A673 (cell line): ENCODE results near the gene BMP2K. TPM values are rescaled to one million over a fixed set of nuclear protein-coding genes. Genes with fewer than 3 reads are reported as not detected.

ENCODE experiments used
- BruUV-seq: library from RNA; stranded (reverse); fragments of 400-500 nt; replicated peaks from 2 replicates; lab custom pipeline; 2021; lab: Mats Ljungman, UMichigan
- CTCF ChIA-PET: fragments of 300-600 bp; sonication (Branson Sonifier 250); formaldehyde crosslinking; loops from one replicate; lab custom pipeline; 2022; ENCODE audit warnings: antibody characterized with exemption; lab: Charles Lee
- POLR2A ChIA-PET: fragments of 300-600 bp; sonication (Branson Sonifier 250); formaldehyde crosslinking; loops from one replicate; lab custom pipeline; 2022; ENCODE audit warnings: antibody characterized with exemption; ENCODE audit not compliant: low non-redundant PET; lab: Charles Lee
- DNase-seq: peaks from one replicate; pipeline ENCODE4 v3.0.0-alpha.2; 2015; ENCODE audit warnings: low spot score
- H3K27ac ChIP-seq: fragments of 200-600 bp; sonication (generic); 2 replicates; pipeline ENCODE4 v1.5.1; 2016; ENCODE audit warnings: mixed run types, low read depth, mild to moderate bottlenecking, mixed read lengths, antibody characterized with exemption, low read length; ENCODE audit not compliant: poor library complexity, severe bottlenecking
- H3K27me3 ChIP-seq: fragments of 200-600 bp; sonication (generic); replicated peaks from 2 replicates; pipeline ENCODE4 v1.6.1; 2017; ENCODE audit warnings: mixed run types, low read depth, mild to moderate bottlenecking, mixed read lengths, antibody characterized with exemption, low read length; ENCODE audit not compliant: insufficient read depth, poor library complexity
- H3K36me3 ChIP-seq: fragments of 200-600 bp; sonication (generic); 2 replicates; pipeline ENCODE4 v1.6.1; 2016; ENCODE audit warnings: mixed run types, mild to moderate bottlenecking, mixed read lengths, antibody characterized with exemption, low read length; ENCODE audit not compliant: insufficient read depth, poor library complexity, severe bottlenecking
- H3K4me1 ChIP-seq: fragments of 200-600 bp; sonication (generic); 2 replicates; pipeline ENCODE4 v1.6.1; 2017; ENCODE audit warnings: mixed run types, mild to moderate bottlenecking, mixed read lengths, antibody characterized with exemption, low read length; ENCODE audit not compliant: insufficient read depth, poor library complexity, severe bottlenecking
- H3K4me3 ChIP-seq: fragments of 200-600 bp; sonication (generic); 2 replicates; pipeline ENCODE4 v1.5.1; 2016; ENCODE audit warnings: low read depth, mixed run types, mild to moderate bottlenecking, mixed read lengths, low read length; ENCODE audit not compliant: poor library complexity, severe bottlenecking
- H3K9me3 ChIP-seq: fragments of 200-600 bp; sonication (generic); 2 replicates; pipeline ENCODE4 v1.6.1; 2016; ENCODE audit warnings: mixed run types, low read depth, mild to moderate bottlenecking, mixed read lengths, antibody characterized with exemption, low read length; ENCODE audit not compliant: poor library complexity, severe bottlenecking
- EZH2 ChIP-seq: fragments of 200-600 bp; sonication (generic); IDR thresholded peaks from 2 replicates; pipeline ENCODE4 v1.6.1; 2017; ENCODE audit warnings: borderline replicate concordance, low read depth, mild to moderate bottlenecking, mixed read lengths, antibody characterized with exemption, low read length; ENCODE audit not compliant: poor library complexity, severe bottlenecking
- intact Hi-C: fragments of 100-400 bp; cut with micrococcal nuclease; formaldehyde crosslinking; loops from one replicate; pipeline ENCODE4 v1.10.0; 2022; ENCODE audit not compliant: unreplicated experiment
- total RNA-seq: library from RNA; stranded (reverse); gene quantifications from 2 replicates; pipeline ENCODE4 v1.2.3, GENCODE V29; 2021
- TF ChIP-seq, protein P1 (sequence below): fragments of 300-800, 200-600 bp; sonication (generic); conservative IDR thresholded peaks from 2 replicates; pipeline ENCODE4 v1.5.1; 2017; ENCODE audit warnings: low read depth, mild to moderate bottlenecking, antibody characterized with exemption, low read length, moderate library complexity, mixed read lengths

Gene BMP2K
- total RNA-seq, 1 experiment from 2014 or later: 14.3 TPM

DNA sequence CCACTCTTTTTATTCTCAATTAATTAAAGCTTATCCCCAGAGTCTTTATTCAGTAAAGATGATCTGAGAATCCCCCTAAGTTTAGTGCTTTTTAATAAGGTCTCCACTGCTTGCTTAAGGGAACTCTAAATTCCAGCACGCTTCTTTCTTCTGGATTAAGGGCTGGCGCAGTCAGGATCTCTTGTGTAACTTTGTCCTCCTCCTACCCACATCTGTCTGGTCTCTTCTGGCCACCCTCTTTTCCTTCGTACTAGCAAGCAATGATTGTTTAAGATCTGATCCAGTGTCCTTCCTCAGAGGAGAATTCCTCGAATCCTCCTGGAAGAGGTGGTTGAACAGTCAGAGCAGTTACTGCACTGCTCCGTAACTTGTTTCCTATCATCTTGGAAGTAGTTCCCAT is 177.1 kb downstream of the BMP2K start:
- TF ChIP-seq, protein P1, sequence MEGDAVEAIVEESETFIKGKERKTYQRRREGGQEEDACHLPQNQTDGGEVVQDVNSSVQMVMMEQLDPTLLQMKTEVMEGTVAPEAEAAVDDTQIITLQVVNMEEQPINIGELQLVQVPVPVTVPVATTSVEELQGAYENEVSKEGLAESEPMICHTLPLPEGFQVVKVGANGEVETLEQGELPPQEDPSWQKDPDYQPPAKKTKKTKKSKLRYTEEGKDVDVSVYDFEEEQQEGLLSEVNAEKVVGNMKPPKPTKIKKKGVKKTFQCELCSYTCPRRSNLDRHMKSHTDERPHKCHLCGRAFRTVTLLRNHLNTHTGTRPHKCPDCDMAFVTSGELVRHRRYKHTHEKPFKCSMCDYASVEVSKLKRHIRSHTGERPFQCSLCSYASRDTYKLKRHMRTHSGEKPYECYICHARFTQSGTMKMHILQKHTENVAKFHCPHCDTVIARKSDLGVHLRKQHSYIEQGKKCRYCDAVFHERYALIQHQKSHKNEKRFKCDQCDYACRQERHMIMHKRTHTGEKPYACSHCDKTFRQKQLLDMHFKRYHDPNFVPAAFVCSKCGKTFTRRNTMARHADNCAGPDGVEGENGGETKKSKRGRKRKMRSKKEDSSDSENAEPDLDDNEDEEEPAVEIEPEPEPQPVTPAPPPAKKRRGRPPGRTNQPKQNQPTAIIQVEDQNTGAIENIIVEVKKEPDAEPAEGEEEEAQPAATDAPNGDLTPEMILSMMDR: no peak
- no peak for TF ChIP-seq EZH2
- POLR2A ChIA-PET: no interaction called here
- H3K4me1 ChIP-seq: no peaks in the 10 kb centered on the region
- no peak for DNase-seq
- CTCF ChIA-PET: no interaction called here
- no peaks in the 10 kb centered on the region for H3K27me3 ChIP-seq
- H3K36me3 ChIP-seq: no peaks in the 10 kb centered on the region
- H3K27ac ChIP-seq: no peak overlapping the region
- no peak overlapping the region for H3K4me3 ChIP-seq
- no peaks in the 10 kb centered on the region for H3K9me3 ChIP-seq
- no TSS peak for BruUV-seq
- intact Hi-C loops: loop anchor here (5.0 kb wide), 2 partner anchors 624 to 1264 kb away; no protein-coding TSS in a partner anchor

DNA sequence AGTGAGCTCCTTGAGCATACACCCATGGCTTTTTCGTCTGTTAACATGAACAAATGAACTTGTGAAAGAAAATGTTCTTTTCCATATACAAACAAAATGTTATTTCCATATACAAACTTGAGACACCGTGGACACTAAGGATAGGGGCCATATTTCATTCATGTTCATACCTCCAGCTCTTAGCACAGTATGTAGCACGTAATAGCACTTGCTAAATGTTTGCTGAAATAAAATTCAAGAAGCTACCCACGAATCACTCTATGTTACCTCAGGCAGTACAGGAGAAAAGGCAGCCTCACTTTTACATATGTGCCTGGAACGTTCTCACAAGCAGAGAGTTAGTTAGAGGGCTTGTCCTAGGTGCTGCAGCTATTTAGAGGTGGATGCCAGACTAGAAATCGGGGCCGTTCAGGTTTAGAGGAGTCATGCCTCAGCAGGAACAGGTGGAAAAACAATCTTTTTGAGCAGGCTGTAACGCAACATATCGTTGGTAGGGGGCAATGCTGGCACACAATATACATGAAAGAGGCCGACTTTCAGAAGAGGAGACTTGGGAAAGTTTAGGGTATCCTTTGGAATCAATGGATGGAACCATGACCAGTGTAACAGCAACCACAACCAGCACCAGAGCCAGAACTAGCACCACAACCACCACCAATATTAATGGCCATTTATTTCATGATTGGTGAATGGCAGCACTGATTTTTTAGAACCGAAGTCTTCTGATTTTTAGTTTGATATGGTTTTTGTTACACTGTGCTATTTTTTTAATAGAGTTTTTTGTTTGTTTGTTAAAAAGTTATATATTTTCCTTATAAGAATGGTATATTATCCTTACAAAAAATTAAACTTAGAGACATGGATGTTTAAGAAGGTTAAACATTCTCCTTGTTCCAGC is 177.9 kb downstream of the BMP2K start:
- intact Hi-C loops: loop anchor here (5.0 kb wide), 2 partner anchors 623 to 1263 kb away; no protein-coding TSS in a partner anchor
- H3K27me3 ChIP-seq: no peaks in the 10 kb centered on the region
- H3K27ac ChIP-seq: no peak overlapping the region
- POLR2A ChIA-PET: no interaction called here
- DNase-seq: peak; percentile 21
- no TSS peak for BruUV-seq
- H3K9me3 ChIP-seq: no peaks in the 10 kb centered on the region
- no peaks in the 10 kb centered on the region for H3K36me3 ChIP-seq
- TF ChIP-seq, protein P1: peak; percentile 47
- no peak for TF ChIP-seq EZH2
- H3K4me3 ChIP-seq: no peak overlapping the region
- CTCF ChIA-PET: no interaction called here
- no peaks in the 10 kb centered on the region for H3K4me1 ChIP-seq

DNA sequence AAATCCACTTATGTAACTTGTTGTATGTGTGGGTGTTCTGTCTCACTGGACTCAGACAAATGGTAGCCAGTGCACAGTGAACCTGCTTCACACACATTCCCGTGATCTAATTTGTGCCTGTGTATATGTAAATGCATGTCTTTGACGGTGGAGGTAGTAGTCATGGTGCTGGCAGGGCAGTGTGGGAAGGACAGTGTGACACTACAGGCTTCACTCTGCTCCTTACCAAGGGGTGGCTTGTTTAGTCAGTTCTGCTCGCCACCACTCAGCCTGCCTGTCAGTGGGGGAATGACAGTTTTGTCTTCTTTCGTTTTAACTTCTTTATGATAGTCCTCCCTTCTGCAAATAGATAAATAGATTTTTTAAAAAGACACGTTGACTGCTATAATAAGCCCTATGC is 180.8 kb downstream of the BMP2K start:
- TF ChIP-seq, protein P1: no peak
- TF ChIP-seq EZH2: no peak
- POLR2A ChIA-PET: no interaction called here
- no peaks in the 10 kb centered on the region for H3K4me1 ChIP-seq
- BruUV-seq: no TSS peak
- DNase-seq: no peak
- no peak overlapping the region for H3K4me3 ChIP-seq
- intact Hi-C loops: no loop called here
- CTCF ChIA-PET: no interaction called here
- H3K9me3 ChIP-seq: no peaks in the 10 kb centered on the region
- H3K36me3 ChIP-seq: no peaks in the 10 kb centered on the region
- H3K27ac ChIP-seq: no peak overlapping the region
- H3K27me3 ChIP-seq: no peaks in the 10 kb centered on the region
